Suprapubic skin (tissue), 4 donors: Measurements from ENCODE around the gene INS. TPM values are rescaled to one million over a fixed set of nuclear protein-coding genes. Genes with fewer than 3 reads are reported as not detected.

ENCODE experiments used
- DNase-seq, 2 donors: peaks; one replicate each; pipeline ENCODE4 v3.0.0-alpha.2; 2019; ENCODE audit warnings: low spot score in 2 of 2
- H3K27ac ChIP-seq: fragments of 200-600 bp; sonication (generic); one replicate; pipeline ENCODE4 v1.5.1; 2019
- H3K27me3 ChIP-seq: fragments of 200-600 bp; sonication (generic); one replicate; pipeline ENCODE4 v1.5.1; 2019
- H3K36me3 ChIP-seq: fragments of 200-600 bp; sonication (generic); one replicate; pipeline ENCODE4 v1.5.1; 2019
- H3K4me1 ChIP-seq: fragments of 200-600 bp; sonication (generic); one replicate; pipeline ENCODE4 v1.5.1; 2019
- H3K4me3 ChIP-seq: fragments of 200-600 bp; sonication (generic); one replicate; pipeline ENCODE4 v1.5.1; 2019; ENCODE audit warnings: mild to moderate bottlenecking
- H3K9me3 ChIP-seq: fragments of 200-600 bp; sonication (generic); one replicate; pipeline ENCODE4 v1.5.1; 2019
- CTCF ChIP-seq, 2 donors: fragments of 200-600 bp in 1 of 2; fragments of 450-650 bp in 1 of 2; sonication (generic) in 1 of 2; IDR thresholded peaks; one replicate each; pipeline ENCODE4 v1.5.1; 2016 to 2019; ENCODE audit warnings: antibody characterized with exemption in 2 of 2, mild to moderate bottlenecking in 1 of 2, moderate library complexity in 1 of 2
- EP300 ChIP-seq: sonication (generic); formaldehyde crosslinking; IDR thresholded peaks from one replicate; pipeline ENCODE4 v1.6.1; 2017; ENCODE audit warnings: antibody characterized with exemption
- POLR2A ChIP-seq, 2 donors: fragments of 450-650 bp; IDR thresholded peaks; one replicate each; pipeline ENCODE4 v1.6.1; 2017; ENCODE audit warnings: antibody characterized with exemption in 2 of 2, mild to moderate bottlenecking in 2 of 2, moderate library complexity in 2 of 2
- POLR2AphosphoS5 ChIP-seq, 3 donors: sonication (generic); formaldehyde crosslinking; IDR thresholded peaks; one replicate each; pipeline ENCODE4 v1.6.1; 2017; ENCODE audit warnings: antibody characterized with exemption in 3 of 3
- WGBS: methylation state at CpG from one replicate; pipeline ENCODE4 v1.1.5; 2018; 5-methylcytosine and 5-hydroxymethylcytosine counted together
- total RNA-seq, 4 donors: library from RNA; depleted of rRNA; stranded (reverse); fragments of >200 nt; gene quantifications; one replicate each; pipeline ENCODE4 v1.1.0, GENCODE V29; 2016

Gene INS
- total RNA-seq, 4 donors from 2014 or later: not detected

DNA sequence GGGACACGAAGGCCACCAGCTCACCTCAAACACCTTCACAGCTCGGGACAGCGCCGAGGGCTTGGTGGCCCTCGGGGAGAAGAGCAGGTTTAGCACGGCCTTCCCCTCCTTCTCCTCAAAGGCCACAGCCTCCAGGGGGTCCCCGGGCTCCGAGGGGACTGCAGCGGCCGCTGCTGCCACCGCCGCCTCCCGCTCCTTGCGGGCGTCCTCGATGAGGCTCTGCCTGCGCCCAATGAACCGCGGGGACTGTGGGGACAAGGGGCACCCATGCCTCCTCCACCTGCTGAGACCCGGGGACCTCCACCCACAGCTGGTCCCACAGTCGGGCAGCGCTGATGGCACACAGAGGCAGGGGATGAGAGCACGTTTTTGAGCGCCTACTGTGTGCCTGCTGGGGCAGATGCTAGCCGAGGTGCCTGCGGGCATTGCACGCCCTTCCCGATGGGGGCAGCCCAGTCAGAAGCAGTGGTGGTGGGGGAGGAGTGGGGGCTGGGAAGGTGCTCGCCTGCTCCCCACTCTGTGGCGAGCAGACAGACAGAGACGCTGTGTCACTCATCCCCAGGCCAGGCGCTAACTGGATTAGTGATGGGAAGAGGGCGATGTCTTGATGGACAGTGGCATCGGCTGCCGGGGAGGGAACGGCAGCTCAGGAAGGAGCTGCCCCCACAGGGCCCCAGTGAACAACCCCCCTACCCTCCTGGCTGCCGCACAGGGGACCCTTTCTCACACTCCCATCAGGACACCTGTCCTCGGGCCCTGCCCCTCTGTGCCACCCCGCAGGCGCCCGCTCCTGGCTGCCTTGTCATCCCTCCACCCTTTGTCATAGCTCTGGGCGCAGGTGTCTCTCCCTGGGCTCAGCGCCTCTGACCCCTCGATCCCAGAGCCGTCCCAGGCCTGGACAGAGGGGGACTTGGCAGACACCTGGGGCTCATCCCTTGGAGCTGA, 8.9 kb upstream of the INS start:
- H3K9me3 ChIP-seq: no peaks in the 10 kb centered on the region
- no peak for DNase-seq
- peaks cover 11% of the 10 kb centered on the region for H3K4me1 ChIP-seq
- H3K27me3 ChIP-seq: peaks cover 75% of the 10 kb centered on the region
- no peak overlapping the region for H3K4me3 ChIP-seq
- TF ChIP-seq EP300 (no peak), POLR2A (IDR thresholded peaks at IDR 0.05) (no peak), CTCF (IDR thresholded peaks at IDR 0.05) (no peak), POLR2AphosphoS5 (IDR thresholded peaks at IDR 0.05) (no peak)
- WGBS: 75% methylated on average over 27 of the region's 45 CpGs
- no peaks in the 10 kb centered on the region for H3K36me3 ChIP-seq
- H3K27ac ChIP-seq: no peak overlapping the region

- Histone ChIP-seq H3K4me3 (no peak overlapping the region), H3K9me3 (no peaks in the 10 kb centered on the region), H3K27me3 (peaks cover 77% of the 10 kb centered on the region), H3K4me1 (peaks cover 11% of the 10 kb centered on the region), H3K36me3 (no peaks in the 10 kb centered on the region), H3K27ac (no peak overlapping the region)
- 43% methylated on average over 4 of the region's 10 CpGs for WGBS
- no peak for DNase-seq
- no peak for TF ChIP-seq POLR2A (IDR thresholded peaks at IDR 0.05)
- no peak for TF ChIP-seq CTCF (IDR thresholded peaks at IDR 0.05)
- no peak for TF ChIP-seq POLR2AphosphoS5 (IDR thresholded peaks at IDR 0.05)
- no peak for TF ChIP-seq EP300
Observed at GRCh38 chr11:2169005-2169378, 8.0 kb upstream of the INS start.

DNA sequence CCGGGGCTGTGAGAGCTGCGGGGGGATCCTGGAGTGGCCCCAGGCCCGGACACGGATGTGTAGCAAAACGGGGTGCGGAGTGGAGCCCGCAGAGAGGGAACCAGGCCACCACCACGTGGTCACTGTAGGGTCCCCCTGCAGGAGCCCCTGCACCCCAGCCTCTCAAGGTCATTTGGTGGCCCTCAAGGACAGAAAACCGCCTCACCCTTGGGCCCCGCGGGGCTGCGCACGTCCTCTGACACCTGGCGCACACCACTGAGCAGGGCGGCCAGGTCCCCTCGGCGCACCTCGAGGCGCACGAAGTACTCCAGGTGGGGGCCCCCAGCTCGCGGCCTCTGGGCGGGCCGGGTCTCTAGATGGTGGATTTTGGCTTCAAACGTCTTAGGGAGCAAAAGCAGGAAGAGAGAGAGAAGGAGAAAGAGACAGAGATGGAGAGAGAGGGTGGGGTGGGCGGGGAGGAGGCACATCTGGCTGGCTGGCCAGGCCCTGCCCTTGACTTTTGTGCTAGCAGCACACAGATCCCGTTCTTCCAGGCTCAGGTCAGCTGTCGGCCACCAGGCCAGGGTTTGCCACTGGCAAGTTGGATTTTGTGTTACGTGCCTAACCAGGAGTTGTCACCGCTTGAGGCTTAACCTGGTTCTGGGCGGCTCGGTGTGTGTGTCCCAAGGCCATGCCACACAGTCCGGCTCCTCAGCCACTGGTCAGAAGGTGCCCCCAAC, 7.4 kb upstream of the INS start:
- whole genome bisulfite sequencing: 68% methylated on average over 22 of the region's 33 CpGs
- DNase-seq: no peak
- H3K4me1 ChIP-seq: peaks cover 11% of the 10 kb centered on the region
- no peaks in the 10 kb centered on the region for H3K36me3 ChIP-seq
- no peak overlapping the region for H3K4me3 ChIP-seq
- H3K27ac ChIP-seq: no peak overlapping the region
- H3K27me3 ChIP-seq: peaks cover 81% of the 10 kb centered on the region
- no peaks in the 10 kb centered on the region for H3K9me3 ChIP-seq
- TF ChIP-seq EP300 (no peak), CTCF (IDR thresholded peaks at IDR 0.05) (no peak), POLR2A (IDR thresholded peaks at IDR 0.05) (no peak), POLR2AphosphoS5 (IDR thresholded peaks at IDR 0.05) (no peak)

DNA sequence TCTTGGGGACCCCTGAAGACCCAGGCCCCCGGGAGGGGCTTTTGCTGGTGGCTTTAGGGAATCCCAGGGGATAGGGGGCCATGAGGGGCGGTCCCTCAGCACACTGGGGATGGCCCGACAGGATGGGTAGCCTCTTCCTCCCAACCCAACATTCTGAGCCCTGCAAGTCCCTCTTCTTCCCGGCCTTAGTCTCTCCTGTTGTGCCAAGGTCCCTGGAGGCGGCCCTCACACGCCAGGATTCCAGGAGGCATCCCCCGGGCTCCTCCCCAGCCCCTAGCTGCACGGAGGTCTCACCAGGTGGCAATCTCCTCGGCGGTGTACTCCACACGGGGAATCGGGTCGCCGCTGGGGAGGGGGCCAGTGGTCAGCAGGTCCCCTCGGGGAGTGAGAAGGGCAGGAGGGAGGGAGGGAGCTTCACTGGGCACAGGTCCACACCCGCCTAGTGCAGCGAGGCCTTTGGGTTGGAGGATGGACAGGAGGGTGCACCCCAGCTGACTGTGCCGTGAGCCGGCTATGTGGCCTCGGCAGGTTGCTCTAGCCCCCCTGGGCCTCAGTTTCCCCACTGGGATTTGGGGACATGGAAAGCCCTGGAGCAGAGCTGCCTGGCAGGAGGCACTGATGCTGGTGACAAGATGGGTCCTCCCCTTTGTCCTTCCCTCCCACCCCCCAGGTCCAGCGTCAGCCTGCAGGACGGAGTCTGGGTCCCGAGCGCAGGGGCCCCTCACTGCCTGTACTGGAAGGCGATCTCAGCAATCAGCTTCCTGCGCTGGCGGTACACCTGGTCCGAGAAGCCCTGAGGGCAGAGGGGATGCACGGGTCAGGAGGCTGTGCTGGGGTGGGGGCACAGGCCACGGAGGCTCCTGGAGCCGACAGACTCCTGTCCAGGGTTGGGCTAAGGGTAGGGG, 6.4 kb upstream of the INS start:
- H3K4me3 ChIP-seq: no peak overlapping the region
- no peaks in the 10 kb centered on the region for H3K36me3 ChIP-seq
- TF ChIP-seq EP300: no peak
- no peak for TF ChIP-seq CTCF (IDR thresholded peaks at IDR 0.05)
- no peak for TF ChIP-seq POLR2AphosphoS5 (IDR thresholded peaks at IDR 0.05)
- no peak for TF ChIP-seq POLR2A (IDR thresholded peaks at IDR 0.05)
- 66% methylated on average over 20 of the region's 31 CpGs for WGBS
- DNase-seq: no peak
- peaks cover 90% of the 10 kb centered on the region for H3K27me3 ChIP-seq
- H3K27ac ChIP-seq: no peak overlapping the region
- H3K9me3 ChIP-seq: no peaks in the 10 kb centered on the region
- H3K4me1 ChIP-seq: peaks cover 11% of the 10 kb centered on the region
